Sigmoid colon (tissue), 7 donors: ENCODE measurements around the gene ZNF639. TPM values are rescaled to one million over a fixed set of nuclear protein-coding genes. Genes with fewer than 3 reads are reported as not detected.

Experiments
- DNase-seq: peaks from one replicate; pipeline ENCODE4 v3.0.0-alpha.2; 2019
- H3K27ac ChIP-seq, 4 donors: fragments of 200-600 bp; sonication (generic); one replicate each; pipeline ENCODE4 v1.5.1; 2016 to 2019; ENCODE audit warnings: mild to moderate bottlenecking in 1 of 4
- H3K27me3 ChIP-seq, 3 donors: fragments of 200-600 bp; sonication (generic); one replicate each; pipeline ENCODE4 v1.5.1; 2019; ENCODE audit warnings: mild to moderate bottlenecking in 1 of 3
- H3K36me3 ChIP-seq, 4 donors: fragments of 200-600 bp; sonication (generic); one replicate each; pipeline ENCODE4 v1.5.1; 2016 to 2019
- H3K4me1 ChIP-seq, 4 donors: fragments of 200-600 bp; sonication (generic); one replicate each; pipeline ENCODE4 v1.5.1; 2017 to 2019
- H3K4me3 ChIP-seq, 4 donors: fragments of 200-600 bp; sonication (generic); one replicate each; pipeline ENCODE4 v1.5.1; 2017 to 2019; ENCODE audit warnings: mild to moderate bottlenecking in 2 of 4, moderate library complexity in 1 of 4
- H3K9me3 ChIP-seq, 4 donors: fragments of 200-600 bp in 3 of 4; sonication (generic) in 3 of 4; one replicate each; pipeline versions ENCODE4 v1.5.1 to v1.6.1; 2013 to 2019
- CTCF ChIP-seq, 4 experiments: fragments of 450-650 bp in 3 of 4; fragments of 200-600 bp in 1 of 4; IDR thresholded peaks; one replicate each; pipeline ENCODE4 v1.5.1; 2016 to 2019; ENCODE audit warnings: antibody characterized with exemption in 4 of 4, mild to moderate bottlenecking in 3 of 4, moderate library complexity in 2 of 4
- EP300 ChIP-seq, 4 donors: sonication (generic); formaldehyde crosslinking; IDR thresholded peaks; one replicate each; pipeline ENCODE4 v1.6.1; 2017; ENCODE audit warnings: antibody characterized with exemption in 4 of 4
- POLR2A ChIP-seq, 2 donors: fragments of 450-650 bp; IDR thresholded peaks; one replicate each; pipeline ENCODE4 v1.6.1; 2016; ENCODE audit warnings: antibody characterized with exemption in 2 of 2, mild to moderate bottlenecking in 2 of 2, moderate library complexity in 2 of 2
- POLR2AphosphoS5 ChIP-seq, 4 donors: sonication (generic); formaldehyde crosslinking; IDR thresholded peaks; one replicate each; pipeline ENCODE4 v1.6.1; 2017; ENCODE audit warnings: antibody characterized with exemption in 4 of 4
- WGBS, 2 donors: extraction: QIAGEN DNeasy Blood & Tissue Kit; methylation state at CpG; one replicate each; pipeline ENCODE4 v1.1.7; 2013; 5-methylcytosine and 5-hydroxymethylcytosine counted together
- intact Hi-C: fragments of 100-400 bp; cut with DNase I; formaldehyde crosslinking; loops from one replicate; pipeline ENCODE4 v1.15.1; 2023
- polyA plus RNA-seq, 3 donors: library from polyadenylated mRNA; stranded (reverse); fragments of 200-250 nt; gene quantifications; one replicate each; pipeline ENCODE4 v1.2.3, GENCODE V29; 2013
- total RNA-seq, 4 donors: library from RNA; depleted of rRNA; stranded (reverse); fragments of >200 nt; gene quantifications; one replicate each; pipeline ENCODE4 v1.1.0, GENCODE V29; 2016
- donor health status: healthy with polysubstance abuse.
- donor health status: Bipolar disorder and iron deficiency.
- donor health status: healthy.

Gene ZNF639
- total and polyA plus RNA-seq, 7 donors = 16.4 to 75.9 (median 48.7) TPM

- Histone ChIP-seq H3K27ac (peak overlapping the region; percentile 94 to 99 (median 98)), H3K36me3 (peaks cover 3 to 30% (median 10%) of the 10 kb centered on the region in 4 donors), H3K4me1 (peaks cover 0 to 46% (median 36%) of the 10 kb centered on the region in 4 donors), H3K4me3 (peak overlapping the region; percentile 86 to 94 (median 91)), H3K27me3 (no peaks in the 10 kb centered on the region), H3K9me3 (no peaks in the 10 kb centered on the region)
- 4 to 6% methylated on average over 8 of the region's 8 CpGs for WGBS, 2 donors
- no peak for DNase-seq
- no peak for TF ChIP-seq POLR2A (IDR thresholded peaks at IDR 0.05)
- TF ChIP-seq CTCF (IDR thresholded peaks at IDR 0.05) = no peak
- TF ChIP-seq POLR2AphosphoS5 (IDR thresholded peaks at IDR 0.05) = no peak
- no peak for TF ChIP-seq EP300 (IDR thresholded peaks at IDR 0.05)
- intact Hi-C loops = loop anchor here (5.0 to 10.0 kb wide), 2 partner anchors 128 to 250 kb away; partner anchors contain the start of genes GNB4 and ZMAT3
These were observed 1.5 kb downstream of the ZNF639 start for GRCh38 chr3:179324270-179324754.

- Histone ChIP-seq H3K9me3 (no peaks in the 10 kb centered on the region), H3K4me1 (peaks cover 0 to 23% (median 13%) of the 10 kb centered on the region in 4 donors), H3K27me3 (no peaks in the 10 kb centered on the region), H3K27ac (no peak overlapping the region), H3K4me3 (no peak overlapping the region), H3K36me3 (peaks cover 26 to 91% (median 40%) of the 10 kb centered on the region in 4 donors)
- WGBS, 2 donors = 88 to 92% methylated on average over 1 of the region's 1 CpG
- no peak for DNase-seq
- intact Hi-C loops = no loop called here
- TF ChIP-seq CTCF (IDR thresholded peaks at IDR 0.05) (no peak), POLR2A (IDR thresholded peaks at IDR 0.05) (no peak), EP300 (IDR thresholded peaks at IDR 0.05) (no peak), POLR2AphosphoS5 (IDR thresholded peaks at IDR 0.05) (no peak)
These were observed 7.6 kb downstream of the ZNF639 start for GRCh38 chr3:179330438-179330837.

GRCh38 chr3:179332240-179332639, 9.4 kb downstream of the ZNF639 start:
- peaks cover 0 to 17% (median 5%) of the 10 kb centered on the region in 4 donors for H3K4me1 ChIP-seq
- no peak overlapping the region for H3K27ac ChIP-seq
- intact Hi-C loops = no loop called here
- TF ChIP-seq POLR2AphosphoS5 (IDR thresholded peaks at IDR 0.05) = no peak
- TF ChIP-seq POLR2A (IDR thresholded peaks at IDR 0.05) = no peak
- TF ChIP-seq EP300 (IDR thresholded peaks at IDR 0.05) = no peak
- no peak for TF ChIP-seq CTCF (IDR thresholded peaks at IDR 0.05)
- 96 to 97% methylated on average over 4 of the region's 4 CpGs for WGBS, 2 donors
- no peak overlapping the region for H3K4me3 ChIP-seq
- H3K9me3 ChIP-seq = no peaks in the 10 kb centered on the region
- no peak for DNase-seq
- H3K27me3 ChIP-seq = no peaks in the 10 kb centered on the region
- H3K36me3 ChIP-seq = peaks cover 26 to 96% (median 40%) of the 10 kb centered on the region in 4 donors

GRCh38 chr3:179333084-179333483, 10.3 kb downstream of the ZNF639 start:
- Histone ChIP-seq H3K4me3 (no peak overlapping the region), H3K4me1 (peaks cover 0 to 11% (median 2%) of the 10 kb centered on the region in 4 donors), H3K27ac (no peak overlapping the region), H3K36me3 (peaks cover 26 to 95% (median 40%) of the 10 kb centered on the region in 4 donors), H3K9me3 (no peaks in the 10 kb centered on the region), H3K27me3 (no peaks in the 10 kb centered on the region)
- DNase-seq = no peak
- TF ChIP-seq POLR2A (IDR thresholded peaks at IDR 0.05) = no peak
- intact Hi-C loops = no loop called here
- 92 to 93% methylated on average over 2 of the region's 2 CpGs for WGBS, 2 donors

- Histone ChIP-seq H3K4me1 (peaks cover 0 to 11% (median 2%) of the 10 kb centered on the region in 4 donors), H3K4me3 (no peak overlapping the region), H3K27me3 (no peaks in the 10 kb centered on the region), H3K27ac (peak overlapping the region in 1 of 4 donors; percentile 57), H3K9me3 (no peaks in the 10 kb centered on the region), H3K36me3 (peaks cover 9 to 68% (median 19%) of the 10 kb centered on the region in 4 donors)
- WGBS, 2 donors = 43 to 44% methylated on average over 1 of the region's 1 CpG
- intact Hi-C loops = no loop called here
- no peak for DNase-seq
- TF ChIP-seq POLR2A (IDR thresholded peaks at IDR 0.05) (no peak), CTCF (IDR thresholded peaks at IDR 0.05) (no peak), POLR2AphosphoS5 (IDR thresholded peaks at IDR 0.05) (no peak), EP300 (IDR thresholded peaks at IDR 0.05) (no peak)
These were observed 13.6 kb downstream of the ZNF639 start for GRCh38 chr3:179336345-179336929.
